Glutamatergic neuron (in vitro differentiated cells): ENCODE data around the gene NUAK1. TPM values are rescaled to one million over a fixed set of nuclear protein-coding genes. Genes with fewer than 3 reads are reported as not detected.

Experiments used
- DNase-seq: peaks from one replicate; pipeline ENCODE4 v3.0.0; 2022
- H3K27ac Mint-ChIP-seq: one replicate; pipeline ENCODE4 v1.8.0; 2020; ENCODE audit warnings: mild to moderate bottlenecking, mixed read lengths, inconsistent platforms; ENCODE audit not compliant: unreplicated experiment
- H3K27me3 Mint-ChIP-seq: one replicate; pipeline ENCODE4 v1.8.0; 2020; ENCODE audit warnings: mild to moderate bottlenecking, moderate library complexity, mixed read lengths, inconsistent platforms; ENCODE audit not compliant: unreplicated experiment
- H3K36me3 Mint-ChIP-seq: one replicate; pipeline ENCODE4 v1.8.0; 2020; ENCODE audit warnings: mild to moderate bottlenecking, mixed read lengths, inconsistent platforms; ENCODE audit not compliant: unreplicated experiment
- H3K4me1 Mint-ChIP-seq: one replicate; pipeline ENCODE4 v1.8.0; 2020; ENCODE audit warnings: mild to moderate bottlenecking, low read depth, mixed read lengths, inconsistent platforms; ENCODE audit not compliant: unreplicated experiment
- H3K4me3 Mint-ChIP-seq: one replicate; pipeline ENCODE4 v1.8.0; 2020; ENCODE audit warnings: mild to moderate bottlenecking, mixed read lengths, inconsistent platforms; ENCODE audit not compliant: unreplicated experiment
- H3K9me3 Mint-ChIP-seq: one replicate; pipeline ENCODE4 v1.8.0; 2020; ENCODE audit warnings: mild to moderate bottlenecking, moderate library complexity, mixed read lengths, inconsistent platforms; ENCODE audit not compliant: unreplicated experiment
- total RNA-seq: library from RNA; stranded (reverse); fragmentation: NEBNext Ultra II Directional; extraction: Animal tissue kit (Norgen Biotek cat#: 25700); gene quantifications from one replicate; pipeline ENCODE4 v1.2.1, GENCODE V29; 2021; ENCODE audit not compliant: unreplicated experiment
- TF ChIP-seq, protein P1 (sequence below): fragments of 200-600 bp; sonication (generic); IDR thresholded peaks from one replicate; pipeline ENCODE4 v1.5.0; 2021; ENCODE audit not compliant: partially characterized antibody, unreplicated experiment

Gene NUAK1
- total RNA-seq, 1 donor from 2014 or later, result 18.8 TPM

GRCh38 chr12:106049105-106049504 is 89.6 kb downstream of the NUAK1 start:
- H3K4me3 Mint-ChIP-seq, result peak overlapping the region; percentile 58
- TF ChIP-seq, protein P1, sequence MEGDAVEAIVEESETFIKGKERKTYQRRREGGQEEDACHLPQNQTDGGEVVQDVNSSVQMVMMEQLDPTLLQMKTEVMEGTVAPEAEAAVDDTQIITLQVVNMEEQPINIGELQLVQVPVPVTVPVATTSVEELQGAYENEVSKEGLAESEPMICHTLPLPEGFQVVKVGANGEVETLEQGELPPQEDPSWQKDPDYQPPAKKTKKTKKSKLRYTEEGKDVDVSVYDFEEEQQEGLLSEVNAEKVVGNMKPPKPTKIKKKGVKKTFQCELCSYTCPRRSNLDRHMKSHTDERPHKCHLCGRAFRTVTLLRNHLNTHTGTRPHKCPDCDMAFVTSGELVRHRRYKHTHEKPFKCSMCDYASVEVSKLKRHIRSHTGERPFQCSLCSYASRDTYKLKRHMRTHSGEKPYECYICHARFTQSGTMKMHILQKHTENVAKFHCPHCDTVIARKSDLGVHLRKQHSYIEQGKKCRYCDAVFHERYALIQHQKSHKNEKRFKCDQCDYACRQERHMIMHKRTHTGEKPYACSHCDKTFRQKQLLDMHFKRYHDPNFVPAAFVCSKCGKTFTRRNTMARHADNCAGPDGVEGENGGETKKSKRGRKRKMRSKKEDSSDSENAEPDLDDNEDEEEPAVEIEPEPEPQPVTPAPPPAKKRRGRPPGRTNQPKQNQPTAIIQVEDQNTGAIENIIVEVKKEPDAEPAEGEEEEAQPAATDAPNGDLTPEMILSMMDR, result no peak
- DNase-seq, result peak; percentile 34
- H3K27me3 Mint-ChIP-seq, result peaks cover 2% of the 10 kb centered on the region
- no peaks in the 10 kb centered on the region for H3K36me3 Mint-ChIP-seq
- H3K4me1 Mint-ChIP-seq, result peaks cover 32% of the 10 kb centered on the region
- peak overlapping the region; percentile 84 for H3K27ac Mint-ChIP-seq
- H3K9me3 Mint-ChIP-seq, result peaks cover 6% of the 10 kb centered on the region

- peak overlapping the region; percentile 46 for H3K4me3 Mint-ChIP-seq
- peaks cover 32% of the 10 kb centered on the region for H3K4me1 Mint-ChIP-seq
- no peak for DNase-seq
- TF ChIP-seq, protein P1, result no peak
- H3K36me3 Mint-ChIP-seq, result no peaks in the 10 kb centered on the region
- H3K27ac Mint-ChIP-seq, result peak overlapping the region; percentile 11
- peaks cover 2% of the 10 kb centered on the region for H3K27me3 Mint-ChIP-seq
- peaks cover 6% of the 10 kb centered on the region for H3K9me3 Mint-ChIP-seq
Measured at GRCh38 chr12:106048676-106049075, 90.1 kb downstream of the NUAK1 start.

- DNase-seq, result no peak
- peaks cover 6% of the 10 kb centered on the region for H3K9me3 Mint-ChIP-seq
- TF ChIP-seq, protein P1, result no peak
- H3K36me3 Mint-ChIP-seq, result no peaks in the 10 kb centered on the region
- peaks cover 2% of the 10 kb centered on the region for H3K27me3 Mint-ChIP-seq
- no peak overlapping the region for H3K27ac Mint-ChIP-seq
- peaks cover 32% of the 10 kb centered on the region for H3K4me1 Mint-ChIP-seq
- H3K4me3 Mint-ChIP-seq, result no peak overlapping the region
Measured at GRCh38 chr12:106048016-106048415, 90.7 kb downstream of the NUAK1 start.

- H3K27ac Mint-ChIP-seq, result no peak overlapping the region
- no peaks in the 10 kb centered on the region for H3K36me3 Mint-ChIP-seq
- H3K4me3 Mint-ChIP-seq, result no peak overlapping the region
- peaks cover 6% of the 10 kb centered on the region for H3K9me3 Mint-ChIP-seq
- H3K27me3 Mint-ChIP-seq, result peaks cover 2% of the 10 kb centered on the region
- TF ChIP-seq, protein P1, result no peak
- peaks cover 32% of the 10 kb centered on the region for H3K4me1 Mint-ChIP-seq
- DNase-seq, result no peak
Measured at GRCh38 chr12:106046947-106047346, 91.8 kb downstream of the NUAK1 start.

DNA sequence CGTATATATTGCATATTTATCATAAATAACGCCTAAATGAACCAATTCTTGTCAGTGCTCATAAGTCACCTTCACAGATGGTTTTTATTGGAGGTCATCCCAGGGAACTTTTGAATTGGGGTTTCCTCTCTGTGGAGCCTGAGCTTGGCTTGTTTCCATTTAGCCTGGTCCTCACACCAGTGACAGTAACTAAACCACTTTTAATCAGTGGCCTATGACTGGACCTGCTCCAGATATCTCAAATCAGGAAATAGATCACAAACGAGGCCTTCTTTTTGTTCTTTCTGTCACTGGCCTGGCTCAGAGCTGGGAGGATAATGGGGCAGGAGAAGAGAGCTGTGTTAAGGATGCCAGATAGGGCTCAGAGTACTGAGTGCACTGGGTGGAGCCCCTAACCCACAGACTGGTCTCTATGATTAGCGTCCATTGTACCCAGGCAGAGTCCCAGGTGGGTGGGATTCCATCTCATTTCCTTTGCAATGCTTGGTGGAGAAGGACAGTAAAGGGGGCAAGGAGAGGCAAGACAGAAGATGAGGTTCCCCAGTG is 92.4 kb downstream of the NUAK1 start:
- no peak overlapping the region for H3K4me3 Mint-ChIP-seq
- H3K36me3 Mint-ChIP-seq, result no peaks in the 10 kb centered on the region
- H3K9me3 Mint-ChIP-seq, result peaks cover 6% of the 10 kb centered on the region
- H3K27me3 Mint-ChIP-seq, result peaks cover 2% of the 10 kb centered on the region
- TF ChIP-seq, protein P1, result no peak
- DNase-seq, result no peak
- no peak overlapping the region for H3K27ac Mint-ChIP-seq
- peaks cover 28% of the 10 kb centered on the region for H3K4me1 Mint-ChIP-seq
